Measurements from ENCODE around the gene ACKR2. TPM values are rescaled to one million over a fixed set of nuclear protein-coding genes. Genes with fewer than 3 reads are reported as not detected.

ACKR2 gene
- polyA plus RNA-seq, 1 donor from 2014 or later = not detected

GRCh38 chr3:42831321-42831713, 22.1 kb downstream of the ACKR2 start:
- Histone ChIP-seq H3K79me2 (replicated peaks; ENCODE audit: insufficient read depth, low read length) (no peaks in the 10 kb centered on the region), H3F3A (ENCODE audit: insufficient read depth, low read length, poor library complexity, severe bottlenecking) (no peaks in the 10 kb centered on the region), H4K20me1 (ENCODE audit: insufficient read depth) (no peaks in the 10 kb centered on the region), H3K27me3 (ENCODE audit: insufficient read depth, low read depth, low read length) (no peaks in the 10 kb centered on the region), H3K4me3 (ENCODE audit: low read length) (no peak overlapping the region), H3K4me2 (ENCODE audit: low read length) (no peak overlapping the region), H3K9me3 (ENCODE audit: low read length) (no peaks in the 10 kb centered on the region), H3K27ac (ENCODE audit: low read length) (no peak overlapping the region), H3K36me3 (ENCODE audit: insufficient read depth, low read length) (no peaks in the 10 kb centered on the region), H2AFZ (ENCODE audit: low read depth, low read length) (no peak overlapping the region), H3K9ac (ENCODE audit: low read length) (no peak overlapping the region), H3K9me2 (ENCODE audit: insufficient read depth, low read length) (no peaks in the 10 kb centered on the region)
- no peak for TF ChIP-seq EP300 (conservative IDR thresholded peaks at IDR 0.05; ENCODE audit: poor library complexity, severe bottlenecking)
- no peak for TF ChIP-seq REST (IDR thresholded peaks at IDR 0.05; ENCODE audit: borderline replicate concordance)
- TF ChIP-seq, protein P1, sequence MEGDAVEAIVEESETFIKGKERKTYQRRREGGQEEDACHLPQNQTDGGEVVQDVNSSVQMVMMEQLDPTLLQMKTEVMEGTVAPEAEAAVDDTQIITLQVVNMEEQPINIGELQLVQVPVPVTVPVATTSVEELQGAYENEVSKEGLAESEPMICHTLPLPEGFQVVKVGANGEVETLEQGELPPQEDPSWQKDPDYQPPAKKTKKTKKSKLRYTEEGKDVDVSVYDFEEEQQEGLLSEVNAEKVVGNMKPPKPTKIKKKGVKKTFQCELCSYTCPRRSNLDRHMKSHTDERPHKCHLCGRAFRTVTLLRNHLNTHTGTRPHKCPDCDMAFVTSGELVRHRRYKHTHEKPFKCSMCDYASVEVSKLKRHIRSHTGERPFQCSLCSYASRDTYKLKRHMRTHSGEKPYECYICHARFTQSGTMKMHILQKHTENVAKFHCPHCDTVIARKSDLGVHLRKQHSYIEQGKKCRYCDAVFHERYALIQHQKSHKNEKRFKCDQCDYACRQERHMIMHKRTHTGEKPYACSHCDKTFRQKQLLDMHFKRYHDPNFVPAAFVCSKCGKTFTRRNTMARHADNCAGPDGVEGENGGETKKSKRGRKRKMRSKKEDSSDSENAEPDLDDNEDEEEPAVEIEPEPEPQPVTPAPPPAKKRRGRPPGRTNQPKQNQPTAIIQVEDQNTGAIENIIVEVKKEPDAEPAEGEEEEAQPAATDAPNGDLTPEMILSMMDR (IDR thresholded peaks at IDR 0.05; ENCODE audit: poor library complexity, severe bottlenecking) = no peak
- no peak for TF ChIP-seq SMC3 (conservative IDR thresholded peaks at IDR 0.05; ENCODE audit: poor library complexity)
- TF ChIP-seq POLR2AphosphoS5 (IDR thresholded peaks at IDR 0.05) = no peak
- no peak for TF ChIP-seq RAD21 (conservative IDR thresholded peaks at IDR 0.05)
- no peak for TF ChIP-seq EZH2 (IDR thresholded peaks at IDR 0.05; ENCODE audit: borderline replicate concordance, insufficient read depth, low read length, poor library complexity, severe bottlenecking)
- no peak for TF ChIP-seq TAF1 (IDR thresholded peaks at IDR 0.05; ENCODE audit: low read depth)
- no peak for TF ChIP-seq MXI1 (conservative IDR thresholded peaks at IDR 0.05; ENCODE audit: poor library complexity, severe bottlenecking)

GRCh38 chr3:42836150-42837123, 27.2 kb downstream of the ACKR2 start:
- H3K9ac ChIP-seq (ENCODE audit: low read length) = no peak overlapping the region
- no peaks in the 10 kb centered on the region for H3K36me3 ChIP-seq (ENCODE audit: insufficient read depth, low read length)
- no peaks in the 10 kb centered on the region for H3K9me2 ChIP-seq (ENCODE audit: insufficient read depth, low read length)
- no peaks in the 10 kb centered on the region for H4K20me1 ChIP-seq (ENCODE audit: insufficient read depth)
- TF ChIP-seq SMC3 (conservative IDR thresholded peaks at IDR 0.05; ENCODE audit: poor library complexity) (no peak), EZH2 (IDR thresholded peaks at IDR 0.05; ENCODE audit: borderline replicate concordance, insufficient read depth, low read length, poor library complexity, severe bottlenecking) (no peak)
- TF ChIP-seq, protein P1 (IDR thresholded peaks at IDR 0.05; ENCODE audit: poor library complexity, severe bottlenecking) = no peak
- H3K4me3 ChIP-seq (ENCODE audit: low read length) = no peak overlapping the region
- H3K9me3 ChIP-seq (ENCODE audit: low read length) = no peaks in the 10 kb centered on the region
- no peaks in the 10 kb centered on the region for H3K27me3 ChIP-seq (ENCODE audit: insufficient read depth, low read depth, low read length)
- H3K79me2 ChIP-seq (replicated peaks; ENCODE audit: insufficient read depth, low read length) = no peaks in the 10 kb centered on the region
- no peak overlapping the region for H2AFZ ChIP-seq (ENCODE audit: low read depth, low read length)
- H3K4me2 ChIP-seq (ENCODE audit: low read length) = no peak overlapping the region
- H3K27ac ChIP-seq (ENCODE audit: low read length) = no peak overlapping the region
- H3F3A ChIP-seq (ENCODE audit: insufficient read depth, low read length, poor library complexity, severe bottlenecking) = no peaks in the 10 kb centered on the region

Data from neural cell (in vitro differentiated cells).